Fibroblast of lung (primary cell): Measurements from ENCODE around the gene ANKRD66. TPM values are rescaled to one million over a fixed set of nuclear protein-coding genes. Genes with fewer than 3 reads are reported as not detected.
"Not testable (repeated sequence)": the region's sequence is repeated elsewhere in the genome, so short reads cannot be mapped to it uniquely, and the experiment has no call there.

Source experiments
- DNase-seq, 2 donors: peaks; one replicate each; pipeline versions ENCODE4 v3.0.0 to v3.0.0-alpha.2; 2010; ENCODE audit warnings: low read depth in 2 of 2
- H2AFZ ChIP-seq: 2 replicates; pipeline ENCODE4 v1.5.1; 2012; ENCODE audit warnings: low read length, control low read depth, inconsistent platforms
- H3K27ac ChIP-seq: 2 replicates; pipeline ENCODE4 v1.5.1; 2011; ENCODE audit warnings: low read length, control low read depth; ENCODE audit not compliant: insufficient read depth
- H3K27me3 ChIP-seq: 2 replicates; pipeline ENCODE4 v1.5.1; 2011; ENCODE audit warnings: mild to moderate bottlenecking, low read length; ENCODE audit not compliant: control insufficient read depth, insufficient read depth
- H3K36me3 ChIP-seq: 2 replicates; pipeline ENCODE4 v1.5.1; 2011; ENCODE audit warnings: low read length; ENCODE audit not compliant: control insufficient read depth, insufficient read depth
- H3K4me1 ChIP-seq: 2 replicates; pipeline ENCODE4 v1.5.1; 2011; ENCODE audit warnings: low read length; ENCODE audit not compliant: control insufficient read depth, insufficient read depth; ENCODE audit errors: extremely low read depth
- H3K4me2 ChIP-seq: 2 replicates; pipeline ENCODE4 v1.5.1; 2011; ENCODE audit warnings: low read length, control low read depth; ENCODE audit not compliant: insufficient read depth; ENCODE audit errors: extremely low read depth
- H3K4me3 ChIP-seq, 4 experiments: fragments of 200-600 bp in 1 of 4; sonication (generic) in 1 of 4; replicated peaks in 1 of 4; 2 replicates each; pipeline ENCODE4 v1.5.1; 2011 to 2016; ENCODE audit warnings: low read length in 4 of 4, low read depth in 3 of 4, mild to moderate bottlenecking in 3 of 4, control low read depth in 2 of 4, inconsistent platforms in 1 of 4, mixed read lengths in 1 of 4; ENCODE audit not compliant: insufficient read depth in 1 of 4; ENCODE audit errors: control extremely low read depth in 1 of 4
- H3K79me2 ChIP-seq: 2 replicates; pipeline ENCODE4 v1.5.1; 2012; ENCODE audit warnings: mild to moderate bottlenecking, low read length, inconsistent platforms; ENCODE audit not compliant: control insufficient read depth, insufficient read depth
- H3K9ac ChIP-seq: 2 replicates; pipeline ENCODE4 v1.5.1; 2011; ENCODE audit warnings: mild to moderate bottlenecking, low read length, control low read depth; ENCODE audit not compliant: insufficient read depth
- H3K9me3 ChIP-seq: 2 replicates; pipeline ENCODE4 v1.5.1; 2012; ENCODE audit warnings: low read depth, low read length; ENCODE audit not compliant: control insufficient read depth, insufficient read depth
- H4K20me1 ChIP-seq: 2 replicates; pipeline ENCODE4 v1.5.1; 2011; ENCODE audit warnings: low read length; ENCODE audit not compliant: control insufficient read depth, insufficient read depth; ENCODE audit errors: extremely low read depth
- EZH2 ChIP-seq: IDR thresholded peaks from 2 replicates; pipeline ENCODE4 v1.5.1; 2012; ENCODE audit warnings: low read length, control low read depth, mild to moderate bottlenecking; ENCODE audit errors: missing control alignments
- polyA plus RNA-seq, 2 donors: library from polyadenylated mRNA; depleted of rRNA in 1 of 2; stranded (reverse) in 1 of 2; unstranded in 1 of 2; fragments of >200 nt; gene quantifications; 2 replicates each; pipeline ENCODE4 v1.2.1, GENCODE V29; 2011 to 2012; ENCODE audit warnings: missing spikeins in 1 of 2
- total RNA-seq: library from RNA; depleted of rRNA; stranded (reverse); fragments of >200 nt; gene quantifications from 2 replicates; pipeline ENCODE4 v1.2.1, GENCODE V29; 2014
- TF ChIP-seq, protein P1 (sequence below), 2 donors: IDR thresholded peaks in 1 of 2; conservative IDR thresholded peaks in 1 of 2; 1 replicate in 1 of 2; 2 replicates in 1 of 2; pipeline ENCODE4 v1.5.1; 2011 to 2012; ENCODE audit warnings: low read length in 2 of 2, control low read depth in 1 of 2, inconsistent platforms in 1 of 2, low read depth in 1 of 2, mild to moderate bottlenecking in 1 of 2

ANKRD66 gene
- total and polyA plus RNA-seq, 2 donors (not counting 1 experiment from before 2014, with no cell fraction given) = not detected

DNA sequence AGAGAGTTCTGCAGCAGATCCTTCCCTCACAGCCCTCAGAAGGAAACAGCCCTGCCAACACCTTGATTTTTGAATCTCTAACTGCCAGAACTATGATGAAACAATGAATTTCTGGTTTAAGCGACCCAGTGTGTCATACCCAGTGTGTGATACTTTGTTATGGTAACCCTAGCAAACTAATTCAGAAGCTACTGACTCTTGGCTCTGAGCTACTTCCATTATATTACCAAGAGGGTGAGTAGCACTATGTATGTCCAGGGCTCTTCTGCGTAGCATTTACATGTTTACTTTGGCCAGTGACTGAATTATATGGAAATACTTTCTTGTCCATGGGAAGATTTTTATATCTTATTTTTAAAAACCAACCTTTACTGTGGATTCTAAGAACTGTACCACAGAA, 16.7 kb downstream of the ANKRD66 start:
- H3K4me3 ChIP-seq = no peak overlapping the region

DNA sequence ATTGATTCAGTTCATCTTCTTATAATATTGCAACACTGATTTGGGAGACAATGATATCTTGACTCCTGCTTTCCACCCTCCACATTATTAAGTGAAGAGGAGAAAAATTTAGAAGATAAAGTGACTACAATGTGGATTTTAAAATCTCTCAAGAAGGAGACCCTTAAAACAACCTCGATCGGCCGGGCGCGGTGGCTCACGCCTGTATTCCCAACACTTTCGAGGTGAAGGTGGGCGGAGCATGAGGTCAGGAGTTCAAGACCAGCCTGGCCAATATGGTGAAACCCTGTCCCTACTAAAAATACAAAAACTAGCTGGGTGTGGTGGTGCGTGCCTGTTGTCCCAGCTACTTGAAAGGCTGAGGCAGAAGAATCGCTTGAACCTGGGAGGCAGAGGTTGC, 17.5 kb downstream of the ANKRD66 start:
- DNase-seq, H3K4me1 ChIP-seq, H4K20me1 ChIP-seq, H3K27me3 ChIP-seq, H2AFZ ChIP-seq, H3K36me3 ChIP-seq, H3K79me2 ChIP-seq, H3K9me3 ChIP-seq, H3K4me2 ChIP-seq, H3K27ac ChIP-seq, H3K9ac ChIP-seq, H3K4me3 ChIP-seq: not testable (repeated sequence)

More for the DNA sequence above, 16.7 kb downstream of the ANKRD66 start:
- Histone ChIP-seq H3K27me3 (no peaks in the 10 kb centered on the region), H4K20me1 (no peaks in the 10 kb centered on the region), H3K9me3 (no peaks in the 10 kb centered on the region), H3K4me2 (no peak overlapping the region), H3K27ac (no peak overlapping the region), H3K4me1 (no peaks in the 10 kb centered on the region), H2AFZ (no peak overlapping the region), H3K36me3 (no peaks in the 10 kb centered on the region), H3K79me2 (no peaks in the 10 kb centered on the region), H3K9ac (no peak overlapping the region)
- TF ChIP-seq, protein P1, sequence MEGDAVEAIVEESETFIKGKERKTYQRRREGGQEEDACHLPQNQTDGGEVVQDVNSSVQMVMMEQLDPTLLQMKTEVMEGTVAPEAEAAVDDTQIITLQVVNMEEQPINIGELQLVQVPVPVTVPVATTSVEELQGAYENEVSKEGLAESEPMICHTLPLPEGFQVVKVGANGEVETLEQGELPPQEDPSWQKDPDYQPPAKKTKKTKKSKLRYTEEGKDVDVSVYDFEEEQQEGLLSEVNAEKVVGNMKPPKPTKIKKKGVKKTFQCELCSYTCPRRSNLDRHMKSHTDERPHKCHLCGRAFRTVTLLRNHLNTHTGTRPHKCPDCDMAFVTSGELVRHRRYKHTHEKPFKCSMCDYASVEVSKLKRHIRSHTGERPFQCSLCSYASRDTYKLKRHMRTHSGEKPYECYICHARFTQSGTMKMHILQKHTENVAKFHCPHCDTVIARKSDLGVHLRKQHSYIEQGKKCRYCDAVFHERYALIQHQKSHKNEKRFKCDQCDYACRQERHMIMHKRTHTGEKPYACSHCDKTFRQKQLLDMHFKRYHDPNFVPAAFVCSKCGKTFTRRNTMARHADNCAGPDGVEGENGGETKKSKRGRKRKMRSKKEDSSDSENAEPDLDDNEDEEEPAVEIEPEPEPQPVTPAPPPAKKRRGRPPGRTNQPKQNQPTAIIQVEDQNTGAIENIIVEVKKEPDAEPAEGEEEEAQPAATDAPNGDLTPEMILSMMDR (conservative IDR thresholded peaks at IDR 0.05 in 1 of 2, IDR thresholded peaks at IDR 0.05 in 1 of 2; ENCODE audit: low read depth in 1 of 2, low read length in 2 of 2) = no peak
- TF ChIP-seq EZH2 = no peak
- no peak for DNase-seq

GRCh38 chr6:46764961-46765360, 18.2 kb downstream of the ANKRD66 start:
- no peaks in the 10 kb centered on the region for H3K36me3 ChIP-seq
- H2AFZ ChIP-seq = no peak overlapping the region
- H3K9ac ChIP-seq = no peak overlapping the region
- DNase-seq = no peak
- H4K20me1 ChIP-seq = no peaks in the 10 kb centered on the region
- no peaks in the 10 kb centered on the region for H3K4me1 ChIP-seq
- no peaks in the 10 kb centered on the region for H3K27me3 ChIP-seq
- no peaks in the 10 kb centered on the region for H3K9me3 ChIP-seq
- no peak overlapping the region for H3K4me3 ChIP-seq
- H3K4me2 ChIP-seq = no peak overlapping the region
- TF ChIP-seq, protein P1 (conservative IDR thresholded peaks at IDR 0.05 in 1 of 2, IDR thresholded peaks at IDR 0.05 in 1 of 2; ENCODE audit: low read depth in 1 of 2, low read length in 2 of 2) = no peak
- TF ChIP-seq EZH2 = no peak
- H3K27ac ChIP-seq = no peak overlapping the region
- no peaks in the 10 kb centered on the region for H3K79me2 ChIP-seq

GRCh38 chr6:46772016-46772415, 25.3 kb downstream of the ANKRD66 start:
- TF ChIP-seq, protein P1 (conservative IDR thresholded peaks at IDR 0.05 in 1 of 2, IDR thresholded peaks at IDR 0.05 in 1 of 2; ENCODE audit: low read depth in 1 of 2, low read length in 2 of 2) = no peak
- TF ChIP-seq EZH2 = no peak
- H3K79me2 ChIP-seq = no peaks in the 10 kb centered on the region
- DNase-seq = no peak

More at GRCh38 chr6:46772016-46772415, 25.3 kb downstream of the ANKRD66 start:
- Histone ChIP-seq H3K4me1 (no peaks in the 10 kb centered on the region), H3K36me3 (no peaks in the 10 kb centered on the region), H3K4me2 (no peak overlapping the region), H2AFZ (no peak overlapping the region), H4K20me1 (no peaks in the 10 kb centered on the region), H3K9me3 (no peaks in the 10 kb centered on the region), H3K27ac (no peak overlapping the region), H3K27me3 (no peaks in the 10 kb centered on the region), H3K9ac (no peak overlapping the region), H3K4me3 (no peak overlapping the region)
